ENCODE data around the gene MUC3A.

DNA sequence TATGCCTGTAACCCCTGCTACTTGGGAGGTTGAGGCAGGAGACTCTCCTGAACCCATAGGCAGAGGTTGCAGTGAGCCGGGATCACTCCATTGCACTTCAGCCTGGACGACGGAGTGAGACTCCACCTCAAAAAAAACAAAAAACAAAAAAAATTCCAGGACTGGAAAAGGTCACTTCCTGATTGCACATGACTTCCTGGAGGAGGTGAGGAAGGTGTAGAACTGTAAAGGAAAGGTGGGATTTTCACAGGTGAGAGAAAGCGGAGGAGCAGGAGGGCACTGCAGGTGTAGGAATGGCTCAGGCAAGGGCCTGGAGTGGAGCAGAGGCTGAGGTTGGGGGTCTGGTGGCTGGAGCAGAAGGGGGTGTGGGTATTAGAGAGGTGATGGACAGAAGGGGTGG lies 3.2 kb upstream of the MUC3A start:
- TF ChIP-seq, protein P1, sequence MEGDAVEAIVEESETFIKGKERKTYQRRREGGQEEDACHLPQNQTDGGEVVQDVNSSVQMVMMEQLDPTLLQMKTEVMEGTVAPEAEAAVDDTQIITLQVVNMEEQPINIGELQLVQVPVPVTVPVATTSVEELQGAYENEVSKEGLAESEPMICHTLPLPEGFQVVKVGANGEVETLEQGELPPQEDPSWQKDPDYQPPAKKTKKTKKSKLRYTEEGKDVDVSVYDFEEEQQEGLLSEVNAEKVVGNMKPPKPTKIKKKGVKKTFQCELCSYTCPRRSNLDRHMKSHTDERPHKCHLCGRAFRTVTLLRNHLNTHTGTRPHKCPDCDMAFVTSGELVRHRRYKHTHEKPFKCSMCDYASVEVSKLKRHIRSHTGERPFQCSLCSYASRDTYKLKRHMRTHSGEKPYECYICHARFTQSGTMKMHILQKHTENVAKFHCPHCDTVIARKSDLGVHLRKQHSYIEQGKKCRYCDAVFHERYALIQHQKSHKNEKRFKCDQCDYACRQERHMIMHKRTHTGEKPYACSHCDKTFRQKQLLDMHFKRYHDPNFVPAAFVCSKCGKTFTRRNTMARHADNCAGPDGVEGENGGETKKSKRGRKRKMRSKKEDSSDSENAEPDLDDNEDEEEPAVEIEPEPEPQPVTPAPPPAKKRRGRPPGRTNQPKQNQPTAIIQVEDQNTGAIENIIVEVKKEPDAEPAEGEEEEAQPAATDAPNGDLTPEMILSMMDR (IDR thresholded peaks at IDR 0.05): no peak
- TF ChIP-seq POLR2A (IDR thresholded peaks at IDR 0.05) (no peak), POLR2AphosphoS5 (IDR thresholded peaks at IDR 0.05) (no peak)
